Measurements from ENCODE around the gene UCHL5.

DNA sequence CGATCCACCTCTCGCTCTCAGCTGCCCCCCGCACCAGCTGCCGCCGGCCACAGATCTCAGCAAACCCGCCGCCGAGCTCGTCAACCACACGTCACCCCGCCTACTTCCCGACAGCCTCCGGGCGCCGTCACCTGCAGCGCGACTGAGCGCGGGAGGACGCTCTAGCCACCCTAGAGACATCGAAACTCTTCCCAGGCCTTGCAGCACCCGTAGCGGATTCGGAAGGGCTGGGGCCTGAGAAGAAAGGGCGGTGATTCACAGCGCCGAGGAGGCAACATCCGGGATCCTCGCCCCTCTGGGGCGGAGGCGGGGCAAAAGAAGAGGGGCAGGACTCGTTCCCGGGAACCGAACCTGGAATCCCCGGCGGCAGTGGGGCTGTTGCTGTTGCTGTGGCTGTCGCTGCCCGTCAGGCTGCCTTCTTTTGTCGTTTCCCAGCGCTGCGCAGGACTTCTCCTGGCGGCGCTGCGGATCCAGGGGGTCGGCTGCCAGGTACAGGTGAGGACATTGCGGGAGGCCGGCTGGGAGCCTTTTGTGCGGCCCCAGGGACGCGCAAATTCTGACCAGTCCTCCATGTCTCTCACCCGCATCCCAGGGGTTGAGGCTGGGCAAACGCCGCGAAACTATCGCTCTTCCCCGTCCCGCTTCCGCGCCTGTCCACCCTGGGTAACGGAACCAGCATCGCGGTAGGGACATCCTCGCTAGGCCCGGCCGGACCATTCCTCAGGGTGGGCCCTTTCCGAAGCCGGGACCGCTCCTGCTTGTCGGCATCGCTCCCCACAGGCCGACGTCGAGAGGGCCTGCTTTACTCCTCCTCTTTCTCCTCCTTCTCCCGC lies at the start of gene UCHL5, which contains the start of gene RO60:
- TF ChIP-seq, protein P1, sequence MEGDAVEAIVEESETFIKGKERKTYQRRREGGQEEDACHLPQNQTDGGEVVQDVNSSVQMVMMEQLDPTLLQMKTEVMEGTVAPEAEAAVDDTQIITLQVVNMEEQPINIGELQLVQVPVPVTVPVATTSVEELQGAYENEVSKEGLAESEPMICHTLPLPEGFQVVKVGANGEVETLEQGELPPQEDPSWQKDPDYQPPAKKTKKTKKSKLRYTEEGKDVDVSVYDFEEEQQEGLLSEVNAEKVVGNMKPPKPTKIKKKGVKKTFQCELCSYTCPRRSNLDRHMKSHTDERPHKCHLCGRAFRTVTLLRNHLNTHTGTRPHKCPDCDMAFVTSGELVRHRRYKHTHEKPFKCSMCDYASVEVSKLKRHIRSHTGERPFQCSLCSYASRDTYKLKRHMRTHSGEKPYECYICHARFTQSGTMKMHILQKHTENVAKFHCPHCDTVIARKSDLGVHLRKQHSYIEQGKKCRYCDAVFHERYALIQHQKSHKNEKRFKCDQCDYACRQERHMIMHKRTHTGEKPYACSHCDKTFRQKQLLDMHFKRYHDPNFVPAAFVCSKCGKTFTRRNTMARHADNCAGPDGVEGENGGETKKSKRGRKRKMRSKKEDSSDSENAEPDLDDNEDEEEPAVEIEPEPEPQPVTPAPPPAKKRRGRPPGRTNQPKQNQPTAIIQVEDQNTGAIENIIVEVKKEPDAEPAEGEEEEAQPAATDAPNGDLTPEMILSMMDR (IDR thresholded peaks at IDR 0.05) = peak in 1 of 6 experiments; percentile 35
- peak in 3 of 4 donors; percentile 41 to 82 (median 48) for TF ChIP-seq POLR2A (IDR thresholded peaks at IDR 0.05)
